ENCODE results near the gene MAP1LC3B.
"Not testable (repeated sequence)": the region's sequence is repeated elsewhere in the genome, so short reads cannot be mapped to it uniquely, and the experiment has no call there.

MAP1LC3B gene

GRCh38 chr16:87389245-87389644 lies 2.9 kb upstream of the MAP1LC3B start:
- H3K4me3 ChIP-seq (ENCODE audit: control insufficient read depth in 1 of 7, extremely low read depth in 1 of 7, insufficient read depth in 4 of 7, low read depth in 2 of 7, low read length in 6 of 7): no peak overlapping the region
- peak overlapping the region in 1 of 2 experiments; percentile 82 for H3K27ac ChIP-seq (ENCODE audit: insufficient read depth in 1 of 2, low read depth in 1 of 2, low read length in 2 of 2, poor library complexity in 1 of 2, severe bottlenecking in 2 of 2)
- CTCF ChIA-PET: interaction anchor here (1.3 kb wide), 1 partner anchor 26 kb away, joined by 3 read pairs; no protein-coding TSS in a partner anchor
- 80% methylated on average over 1 of the region's 5 CpGs for WGBS (ENCODE audit: insufficient coverage)
- H3K27me3 ChIP-seq (replicated peaks in 2 of 5; ENCODE audit: control insufficient read depth in 4 of 5, insufficient read depth in 5 of 5, low read length in 4 of 5): no peaks in the 10 kb centered on the region
- H3K9me3 ChIP-seq (ENCODE audit: control extremely low read depth in 1 of 5, control insufficient read depth in 4 of 5, insufficient read depth in 2 of 5, low read depth in 1 of 5, low read length in 4 of 5): no peaks in the 10 kb centered on the region
- H3K4me1 ChIP-seq (ENCODE audit: control extremely low read depth in 1 of 4, control insufficient read depth in 4 of 4, insufficient read depth in 4 of 4, low read length in 3 of 4): peaks cover 24 to 54% (median 43%) of the 10 kb centered on the region in 4 experiments
- no peaks in the 10 kb centered on the region for H3K36me3 ChIP-seq (ENCODE audit: control insufficient read depth in 4 of 4, insufficient read depth in 4 of 4, low read length in 3 of 4)
- POLR2A ChIA-PET: no interaction called here
- no peak for DNase-seq

- CTCF ChIA-PET; DNase-seq; H3K27ac ChIP-seq (ENCODE audit: insufficient read depth in 1 of 2, low read depth in 1 of 2, low read length in 2 of 2, poor library complexity in 1 of 2, severe bottlenecking in 2 of 2); H3K4me3 ChIP-seq (ENCODE audit: control insufficient read depth in 1 of 7, extremely low read depth in 1 of 7, insufficient read depth in 4 of 7, low read depth in 2 of 7, low read length in 6 of 7); H3K27me3 ChIP-seq (replicated peaks in 2 of 5; ENCODE audit: control insufficient read depth in 4 of 5, insufficient read depth in 5 of 5, low read length in 4 of 5); POLR2A ChIA-PET; H3K9me3 ChIP-seq (ENCODE audit: control extremely low read depth in 1 of 5, control insufficient read depth in 4 of 5, insufficient read depth in 2 of 5, low read depth in 1 of 5, low read length in 4 of 5); H3K36me3 ChIP-seq (ENCODE audit: control insufficient read depth in 4 of 4, insufficient read depth in 4 of 4, low read length in 3 of 4): not testable (repeated sequence)
- H3K4me1 ChIP-seq (ENCODE audit: control extremely low read depth in 1 of 4, control insufficient read depth in 4 of 4, insufficient read depth in 4 of 4, low read length in 3 of 4): peaks cover 24 to 49% (median 39%) of the 10 kb centered on the region in 4 experiments
- WGBS (ENCODE audit: insufficient coverage): 98% methylated on average over 5 of the region's 9 CpGs
These were observed 2.2 kb upstream of the MAP1LC3B start for GRCh38 chr16:87389914-87390313.

- peak overlapping the region in 5 of 7 experiments; percentile 16 to 93 (median 82) for H3K4me3 ChIP-seq (ENCODE audit: control insufficient read depth in 1 of 7, extremely low read depth in 1 of 7, insufficient read depth in 4 of 7, low read depth in 2 of 7, low read length in 6 of 7)
- H3K4me1 ChIP-seq (ENCODE audit: control extremely low read depth in 1 of 4, control insufficient read depth in 4 of 4, insufficient read depth in 4 of 4, low read length in 3 of 4): peaks cover 24 to 49% (median 39%) of the 10 kb centered on the region in 4 experiments
- CTCF ChIA-PET: no interaction called here
- no peaks in the 10 kb centered on the region for H3K27me3 ChIP-seq (replicated peaks in 2 of 5; ENCODE audit: control insufficient read depth in 4 of 5, insufficient read depth in 5 of 5, low read length in 4 of 5)
- peak overlapping the region; percentile 68 to 87 for H3K27ac ChIP-seq (ENCODE audit: insufficient read depth in 1 of 2, low read depth in 1 of 2, low read length in 2 of 2, poor library complexity in 1 of 2, severe bottlenecking in 2 of 2)
- POLR2A ChIA-PET: no interaction called here
- no peaks in the 10 kb centered on the region for H3K9me3 ChIP-seq (ENCODE audit: control extremely low read depth in 1 of 5, control insufficient read depth in 4 of 5, insufficient read depth in 2 of 5, low read depth in 1 of 5, low read length in 4 of 5)
- 97% methylated on average over 7 of the region's 24 CpGs for WGBS (ENCODE audit: insufficient coverage)
- peak in 1 of 3 donors; percentile 2 for DNase-seq
- H3K36me3 ChIP-seq (ENCODE audit: control insufficient read depth in 4 of 4, insufficient read depth in 4 of 4, low read length in 3 of 4): peaks cover 0 to 4% (median 1%) of the 10 kb centered on the region in 4 experiments
These were observed 1.4 kb upstream of the MAP1LC3B start for GRCh38 chr16:87390641-87391323.

- ChIA-PET CTCF (no interaction called here), POLR2A (interaction anchor here (1.8 kb wide), 1 partner anchor 8 kb away, joined by 7 read pairs; the partner anchor contains the start of gene FBXO31)
- 14% methylated on average over 38 of the region's 44 CpGs for WGBS (ENCODE audit: insufficient coverage)
- no peaks in the 10 kb centered on the region for H3K27me3 ChIP-seq (replicated peaks in 2 of 5; ENCODE audit: control insufficient read depth in 4 of 5, insufficient read depth in 5 of 5, low read length in 4 of 5)
- H3K4me1 ChIP-seq (ENCODE audit: control extremely low read depth in 1 of 4, control insufficient read depth in 4 of 4, insufficient read depth in 4 of 4, low read length in 3 of 4): peaks cover 24 to 49% (median 39%) of the 10 kb centered on the region in 4 experiments
- H3K36me3 ChIP-seq (ENCODE audit: control insufficient read depth in 4 of 4, insufficient read depth in 4 of 4, low read length in 3 of 4): peaks cover 0 to 4% (median 1%) of the 10 kb centered on the region in 4 experiments
- peak overlapping the region; percentile 68 to 87 for H3K27ac ChIP-seq (ENCODE audit: insufficient read depth in 1 of 2, low read depth in 1 of 2, low read length in 2 of 2, poor library complexity in 1 of 2, severe bottlenecking in 2 of 2)
- peak; percentile 18 to 40 (median 26) for DNase-seq
- peak overlapping the region; percentile 16 to 93 (median 71) for H3K4me3 ChIP-seq (ENCODE audit: control insufficient read depth in 1 of 7, extremely low read depth in 1 of 7, insufficient read depth in 4 of 7, low read depth in 2 of 7, low read length in 6 of 7)
- no peaks in the 10 kb centered on the region for H3K9me3 ChIP-seq (ENCODE audit: control extremely low read depth in 1 of 5, control insufficient read depth in 4 of 5, insufficient read depth in 2 of 5, low read depth in 1 of 5, low read length in 4 of 5)
These were observed 699 bp upstream of the MAP1LC3B start for GRCh38 chr16:87391324-87391949.

GRCh38 chr16:87392821-87393679 lies 914 bp downstream of the MAP1LC3B start:
- H3K4me1 ChIP-seq (ENCODE audit: control extremely low read depth in 1 of 4, control insufficient read depth in 4 of 4, insufficient read depth in 4 of 4, low read length in 3 of 4): peaks cover 16 to 37% (median 29%) of the 10 kb centered on the region in 4 experiments
- WGBS (ENCODE audit: insufficient coverage): 6% methylated on average over 43 of the region's 53 CpGs
- H3K36me3 ChIP-seq (ENCODE audit: control insufficient read depth in 4 of 4, insufficient read depth in 4 of 4, low read length in 3 of 4): peaks cover 0 to 4% (median 1%) of the 10 kb centered on the region in 4 experiments
- H3K27me3 ChIP-seq (replicated peaks in 2 of 5; ENCODE audit: control insufficient read depth in 4 of 5, insufficient read depth in 5 of 5, low read length in 4 of 5): no peaks in the 10 kb centered on the region
- peak overlapping the region; percentile 63 to 93 (median 83) for H3K4me3 ChIP-seq (ENCODE audit: control insufficient read depth in 1 of 7, extremely low read depth in 1 of 7, insufficient read depth in 4 of 7, low read depth in 2 of 7, low read length in 6 of 7)
- CTCF ChIA-PET: interaction anchor here (0.8 to 3.4 kb wide), 5 partner anchors 9 to 78 kb away, joined by 3 to 14 read pairs (median 8); partner anchors contain the start of gene FBXO31
- POLR2A ChIA-PET: interaction anchor here (0.8 to 1.8 kb wide), 3 partner anchors 10 to 62 kb away, joined by 3 to 7 read pairs (median 5); partner anchors contain the start of gene FBXO31
- H3K27ac ChIP-seq (ENCODE audit: insufficient read depth in 1 of 2, low read depth in 1 of 2, low read length in 2 of 2, poor library complexity in 1 of 2, severe bottlenecking in 2 of 2): peak overlapping the region; percentile 17 to 58
- DNase-seq: peak in 2 of 3 donors; percentile 34 to 35
- no peaks in the 10 kb centered on the region for H3K9me3 ChIP-seq (ENCODE audit: control extremely low read depth in 1 of 5, control insufficient read depth in 4 of 5, insufficient read depth in 2 of 5, low read depth in 1 of 5, low read length in 4 of 5)

GRCh38 chr16:87393680-87394055 lies 1.5 kb downstream of the MAP1LC3B start:
- H3K4me3 ChIP-seq (ENCODE audit: control insufficient read depth in 1 of 7, extremely low read depth in 1 of 7, insufficient read depth in 4 of 7, low read depth in 2 of 7, low read length in 6 of 7): peak overlapping the region in 6 of 7 experiments; percentile 1 to 93 (median 77)
- ChIA-PET CTCF (interaction anchor here (0.8 to 3.4 kb wide), 11 partner anchors 10 to 86 kb away, joined by 3 to 14 read pairs (median 4); partner anchors contain the start of genes C16orf95 and FBXO31), POLR2A (interaction anchor here (1.3 kb wide), 1 partner anchor 12 kb away, joined by 5 read pairs; no protein-coding TSS in a partner anchor)
- DNase-seq: no peak
- H3K9me3 ChIP-seq (ENCODE audit: control extremely low read depth in 1 of 5, control insufficient read depth in 4 of 5, insufficient read depth in 2 of 5, low read depth in 1 of 5, low read length in 4 of 5): no peaks in the 10 kb centered on the region
- no peaks in the 10 kb centered on the region for H3K27me3 ChIP-seq (replicated peaks in 2 of 5; ENCODE audit: control insufficient read depth in 4 of 5, insufficient read depth in 5 of 5, low read length in 4 of 5)
- H3K27ac ChIP-seq (ENCODE audit: insufficient read depth in 1 of 2, low read depth in 1 of 2, low read length in 2 of 2, poor library complexity in 1 of 2, severe bottlenecking in 2 of 2): peak overlapping the region in 1 of 2 experiments; percentile 58
- H3K36me3 ChIP-seq (ENCODE audit: control insufficient read depth in 4 of 4, insufficient read depth in 4 of 4, low read length in 3 of 4): peaks cover 3 to 7% (median 5%) of the 10 kb centered on the region in 4 experiments
- peaks cover 16 to 34% (median 25%) of the 10 kb centered on the region in 4 experiments for H3K4me1 ChIP-seq (ENCODE audit: control extremely low read depth in 1 of 4, control insufficient read depth in 4 of 4, insufficient read depth in 4 of 4, low read length in 3 of 4)
- WGBS (ENCODE audit: insufficient coverage): 100% methylated on average over 2 of the region's 6 CpGs

Data from common myeloid progenitor, CD34-positive (primary cell).